CD8-positive, alpha-beta memory T cell (primary cell): ENCODE measurements around the gene MAPKAPK3. TPM values are rescaled to one million over a fixed set of nuclear protein-coding genes. Genes with fewer than 3 reads are reported as not detected.

Experiments
- CTCF ChIA-PET: fragments of 350-600 bp; sonication (Branson Sonifier 250); formaldehyde crosslinking; loops from one replicate; lab custom pipeline; 2021; ENCODE audit warnings: antibody characterized with exemption; lab: Charles Lee
- POLR2A ChIA-PET: fragments of 350-600 bp; sonication (Branson Sonifier 250); formaldehyde crosslinking; loops from one replicate; lab custom pipeline; 2021; ENCODE audit warnings: antibody characterized with exemption; lab: Charles Lee
- DNase-seq, 5 donors: peaks; one replicate each; pipeline versions ENCODE4 v3.0.0 to v3.0.0-alpha.2; 2020 to 2022; ENCODE audit warnings: mixed read lengths in 1 of 5
- H3K27ac ChIP-seq: one replicate; pipeline ENCODE4 v1.7.0; 2013; ENCODE audit warnings: low read depth, mild to moderate bottlenecking, low read length, moderate library complexity
- H3K27me3 ChIP-seq: 2 replicates; pipeline ENCODE4 v1.7.0; 2013; ENCODE audit warnings: low read length, mild to moderate bottlenecking; ENCODE audit not compliant: insufficient read depth, poor library complexity, severe bottlenecking
- H3K36me3 ChIP-seq: 2 replicates; pipeline ENCODE4 v1.7.0; 2013; ENCODE audit warnings: mild to moderate bottlenecking, low read length, moderate library complexity; ENCODE audit not compliant: insufficient read depth
- H3K4me1 ChIP-seq: 2 replicates; pipeline ENCODE4 v1.7.0; 2013; ENCODE audit warnings: mild to moderate bottlenecking, low read length, moderate library complexity; ENCODE audit not compliant: insufficient read depth
- H3K4me3 ChIP-seq: 2 replicates; pipeline ENCODE4 v1.7.0; 2013; ENCODE audit warnings: mild to moderate bottlenecking, low read length
- H3K9me3 ChIP-seq: 2 replicates; pipeline ENCODE4 v1.7.0; 2013; ENCODE audit warnings: mild to moderate bottlenecking, low read length
- H3K27ac Mint-ChIP-seq, 8 donors: one replicate each; pipeline ENCODE4 v1.8.0; 2020 to 2021; ENCODE audit warnings: mixed read lengths in 8 of 8, mild to moderate bottlenecking in 6 of 8, inconsistent platforms in 3 of 8, moderate library complexity in 3 of 8
- H3K27me3 Mint-ChIP-seq, 2 donors: one replicate each; pipeline ENCODE4 v1.8.0; 2020 to 2021; ENCODE audit warnings: mixed read lengths in 2 of 2, mild to moderate bottlenecking in 1 of 2, moderate library complexity in 1 of 2
- H3K36me3 Mint-ChIP-seq, 3 donors: one replicate each; pipeline ENCODE4 v1.8.0; 2020 to 2021; ENCODE audit warnings: mixed read lengths in 3 of 3, inconsistent platforms in 1 of 3, mild to moderate bottlenecking in 1 of 3
- H3K4me1 Mint-ChIP-seq, 3 donors: one replicate each; pipeline ENCODE4 v1.8.0; 2020 to 2021; ENCODE audit warnings: mixed read lengths in 3 of 3, inconsistent platforms in 1 of 3, mild to moderate bottlenecking in 1 of 3
- H3K4me3 Mint-ChIP-seq, 7 donors: one replicate each; pipeline ENCODE4 v1.8.0; 2020 to 2021; ENCODE audit warnings: mixed read lengths in 7 of 7, mild to moderate bottlenecking in 6 of 7, moderate library complexity in 4 of 7, inconsistent platforms in 2 of 7
- H3K9me3 Mint-ChIP-seq, 5 donors: one replicate each; pipeline ENCODE4 v1.8.0; 2020 to 2022; ENCODE audit warnings: mixed read lengths in 5 of 5, mild to moderate bottlenecking in 3 of 5, moderate library complexity in 2 of 5, inconsistent platforms in 1 of 5
- polyA plus RNA-seq: library from polyadenylated mRNA; unstranded; fragments of 300-500 nt; fragmentation: Illumina TruSeq; gene quantifications from one replicate; pipeline ENCODE4 v1.2.3, GENCODE V29; 2021
- total RNA-seq, 2 experiments: library from RNA; stranded (reverse); gene quantifications; one replicate each; pipeline ENCODE4 v1.2.3, GENCODE V29; 2021

MAPKAPK3 gene
- total and polyA plus RNA-seq, 3 experiments from 2014 or later, result 57.0 to 156 (median 153) TPM

DNA sequence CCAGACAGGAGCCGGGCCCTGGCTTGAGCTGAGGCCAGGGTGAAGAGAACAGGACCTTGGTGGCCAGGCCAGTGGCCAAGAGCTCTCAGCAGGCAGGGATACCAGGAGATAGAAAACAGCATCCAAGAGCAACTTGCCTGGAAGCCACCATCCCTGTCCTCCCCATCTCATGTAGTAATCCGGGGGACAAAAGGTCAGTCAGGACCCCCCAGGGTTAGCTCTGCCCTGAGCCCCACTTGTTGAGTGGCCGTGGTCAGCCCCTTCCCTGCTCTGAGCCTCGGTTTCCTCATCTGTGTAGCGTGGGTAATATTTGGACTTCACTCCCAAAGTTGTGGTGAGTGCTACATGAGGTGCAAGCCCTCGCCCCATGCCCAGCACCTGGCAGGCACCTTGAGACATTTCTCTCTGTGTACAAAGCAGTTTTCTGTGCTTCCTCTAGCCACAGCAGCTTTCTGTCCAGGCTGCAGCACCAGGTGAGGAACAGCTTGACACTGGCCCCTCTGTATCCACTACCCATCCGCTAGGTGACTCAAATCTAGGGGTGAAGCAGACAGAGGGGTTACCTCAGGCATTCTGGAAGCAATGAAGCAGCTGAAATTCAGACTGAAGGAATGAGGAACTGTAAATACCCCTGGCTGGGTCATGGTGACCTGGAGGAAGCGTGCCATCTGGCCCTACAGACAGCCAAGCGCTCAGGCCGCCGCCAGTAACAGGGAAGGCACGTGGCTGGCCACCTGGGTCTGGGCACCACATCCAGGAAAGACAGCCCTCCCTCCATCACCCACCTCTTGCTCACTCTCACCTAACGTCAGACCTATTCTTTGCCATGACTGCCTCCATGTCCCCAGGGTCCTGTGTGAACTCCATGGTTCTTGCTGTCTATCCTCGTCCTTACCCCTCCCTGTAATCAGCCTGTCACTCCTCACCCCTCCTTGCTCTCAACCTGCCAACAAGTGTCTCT, 12.0 kb upstream of the MAPKAPK3 start:
- peak overlapping the region; percentile 98 for H3K4me3 ChIP-seq
- peak overlapping the region; percentile 79 to 97 (median 97) for H3K4me3 Mint-ChIP-seq
- peak overlapping the region; percentile 84 for H3K27ac ChIP-seq

DNA sequence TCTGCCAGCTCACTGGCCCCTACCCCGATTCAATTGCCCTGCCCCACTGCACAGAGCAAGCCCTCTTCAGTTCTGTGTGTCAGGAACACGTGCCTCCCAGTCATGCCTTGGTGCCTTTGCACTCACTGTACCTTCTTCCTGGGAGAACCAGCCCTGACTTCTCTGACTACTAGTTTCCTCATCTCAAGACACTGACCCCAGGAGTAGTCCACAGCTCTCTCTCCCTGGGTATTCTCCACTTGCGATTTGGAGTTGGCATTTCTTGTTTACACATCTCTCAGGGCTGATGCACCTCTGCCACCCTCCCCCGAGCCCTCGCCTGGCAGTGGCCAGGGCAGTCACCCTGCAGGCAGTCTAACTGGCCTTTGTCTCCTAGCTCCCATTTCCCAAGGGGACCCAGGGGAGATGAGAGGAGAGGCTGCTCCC, 11.0 kb upstream of the MAPKAPK3 start:
- H3K27me3 Mint-ChIP-seq, result no peaks in the 10 kb centered on the region
- peak overlapping the region; percentile 98 for H3K4me3 ChIP-seq
- H3K27ac ChIP-seq, result peak overlapping the region; percentile 84
- H3K27ac Mint-ChIP-seq, result peak overlapping the region; percentile 85 to 98 (median 94)
- POLR2A ChIA-PET, result interaction anchor here (1.7 to 6.7 kb wide), 2 partner anchors 15 to 31 kb away, joined by 5 to 56 read pairs; no protein-coding TSS in a partner anchor
- DNase-seq, result no peak
- H3K36me3 ChIP-seq, result peaks cover 60% of the 10 kb centered on the region
- H3K36me3 Mint-ChIP-seq, result peaks cover 31 to 55% (median 32%) of the 10 kb centered on the region in 3 donors
- no peaks in the 10 kb centered on the region for H3K27me3 ChIP-seq
- H3K9me3 ChIP-seq, result no peaks in the 10 kb centered on the region
- H3K4me1 ChIP-seq, result peaks cover 84% of the 10 kb centered on the region
- CTCF ChIA-PET, result interaction anchor here (0.9 to 21.6 kb wide), 5 partner anchors 7 to 784 kb away, joined by 3 to 724 read pairs (median 18); partner anchors contain the start of genes C3orf18, HEMK1 and MAPKAPK3
- H3K4me3 Mint-ChIP-seq, result peak overlapping the region; percentile 79 to 97 (median 97)
- H3K4me1 Mint-ChIP-seq, result peaks cover 90 to 100% (median 95%) of the 10 kb centered on the region in 3 donors
- H3K9me3 Mint-ChIP-seq, result no peaks in the 10 kb centered on the region

More for the DNA sequence above, 12.0 kb upstream of the MAPKAPK3 start:
- Mint-ChIP-seq H3K9me3 (no peaks in the 10 kb centered on the region), H3K27me3 (no peaks in the 10 kb centered on the region), H3K4me1 (peaks cover 97 to 100% (median 99%) of the 10 kb centered on the region in 3 donors), H3K36me3 (peaks cover 30 to 52% (median 31%) of the 10 kb centered on the region in 3 donors), H3K27ac (peak overlapping the region; percentile 90 to 98 (median 96))
- ChIA-PET POLR2A (interaction anchor here (0.8 to 6.7 kb wide), 2 partner anchors 14 to 36 kb away, joined by 7 to 56 read pairs; partner anchors contain the start of gene HEMK1), CTCF (interaction anchor here (0.9 to 21.6 kb wide), 5 partner anchors 8 to 785 kb away, joined by 3 to 724 read pairs (median 18); partner anchors contain the start of genes C3orf18, HEMK1 and MAPKAPK3)
- no peaks in the 10 kb centered on the region for H3K9me3 ChIP-seq
- peaks cover 94% of the 10 kb centered on the region for H3K4me1 ChIP-seq
- H3K27me3 ChIP-seq, result no peaks in the 10 kb centered on the region
- peaks cover 50% of the 10 kb centered on the region for H3K36me3 ChIP-seq
- no peak for DNase-seq

DNA sequence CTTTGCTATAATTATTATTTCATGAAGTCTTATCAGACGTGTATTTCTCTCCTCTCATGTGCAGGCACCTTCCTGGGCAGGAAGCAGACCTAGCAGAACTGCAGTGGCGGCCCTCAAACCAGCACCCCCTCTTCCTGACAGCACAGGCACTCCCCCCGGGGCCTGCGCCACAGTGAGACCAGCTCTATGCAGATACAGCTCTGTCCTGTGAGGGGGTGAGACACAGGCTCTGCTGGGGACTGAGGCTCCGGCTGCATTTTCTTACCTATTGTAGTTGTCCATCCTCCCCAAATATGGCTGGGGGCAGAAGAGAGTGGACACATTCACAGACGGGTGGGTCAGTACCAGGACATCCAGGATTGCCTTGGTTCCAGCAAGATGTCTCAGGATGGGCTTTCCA, 10.4 kb upstream of the MAPKAPK3 start:
- Histone ChIP-seq H3K27ac (peak overlapping the region; percentile 84), H3K4me1 (peaks cover 77% of the 10 kb centered on the region), H3K36me3 (peaks cover 60% of the 10 kb centered on the region), H3K27me3 (no peaks in the 10 kb centered on the region), H3K9me3 (no peaks in the 10 kb centered on the region), H3K4me3 (peak overlapping the region; percentile 98)
- peaks cover 83 to 95% (median 88%) of the 10 kb centered on the region in 3 donors for H3K4me1 Mint-ChIP-seq
- H3K9me3 Mint-ChIP-seq, result no peaks in the 10 kb centered on the region
- peak; percentile 28 to 76 (median 43) for DNase-seq
- CTCF ChIA-PET, result interaction anchor here (4.8 to 21.6 kb wide), 3 partner anchors 9 to 32 kb away, joined by 18 to 724 read pairs (median 293); partner anchors contain the start of genes C3orf18, HEMK1 and MAPKAPK3
- H3K27me3 Mint-ChIP-seq, result no peaks in the 10 kb centered on the region
- H3K27ac Mint-ChIP-seq, result peak overlapping the region; percentile 85 to 98 (median 94)
- peak overlapping the region; percentile 79 to 97 (median 97) for H3K4me3 Mint-ChIP-seq
- POLR2A ChIA-PET, result interaction anchor here (1.7 to 6.7 kb wide), 2 partner anchors 16 to 32 kb away, joined by 5 to 56 read pairs; no protein-coding TSS in a partner anchor
- peaks cover 31 to 57% (median 32%) of the 10 kb centered on the region in 3 donors for H3K36me3 Mint-ChIP-seq

DNA sequence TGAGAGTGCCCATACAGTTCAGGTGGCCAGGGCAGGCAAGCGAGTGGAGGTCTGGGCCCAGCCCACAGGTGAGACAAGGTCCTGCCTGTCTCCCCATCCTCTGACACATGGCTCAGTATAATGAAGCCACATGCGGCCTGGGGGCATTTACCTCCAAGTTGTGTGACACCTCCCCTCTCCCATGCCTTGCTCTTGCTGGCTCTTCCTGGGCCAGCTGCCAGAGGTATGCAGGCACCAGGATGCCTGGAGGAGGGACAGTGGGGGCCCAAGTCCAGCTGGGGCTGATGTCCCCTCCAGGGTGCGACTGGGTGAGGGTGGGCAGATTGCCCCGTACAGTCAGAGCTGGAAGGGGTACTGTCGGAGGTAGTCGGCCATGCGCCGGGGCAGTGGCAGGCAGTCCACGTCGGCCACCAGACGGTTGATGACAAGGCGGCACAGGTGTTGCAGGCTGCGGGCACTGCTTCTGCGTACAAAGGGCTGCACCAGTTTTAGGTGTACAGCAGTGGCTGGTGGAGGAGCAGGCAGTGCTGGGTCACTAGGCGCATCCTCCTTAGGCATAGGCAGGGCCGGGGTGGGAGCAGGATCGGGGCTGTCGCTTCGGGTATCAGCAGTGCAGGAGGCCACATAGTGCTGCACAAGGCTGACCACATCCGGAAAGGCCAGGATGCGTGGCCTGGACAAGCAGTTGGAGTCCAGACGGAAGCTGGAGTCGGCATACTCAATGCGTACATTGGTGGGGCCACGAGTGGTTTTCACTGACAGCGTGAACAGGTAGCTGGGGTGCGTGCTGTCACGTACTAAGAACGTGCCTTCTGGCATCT, 9.5 kb upstream of the MAPKAPK3 start:
- DNase-seq, result no peak
- no peaks in the 10 kb centered on the region for H3K9me3 ChIP-seq
- H3K36me3 ChIP-seq, result peaks cover 60% of the 10 kb centered on the region
- no peaks in the 10 kb centered on the region for H3K9me3 Mint-ChIP-seq
- H3K4me3 Mint-ChIP-seq, result peak overlapping the region; percentile 82 to 97 (median 97)
- peak overlapping the region; percentile 98 for H3K4me3 ChIP-seq
- H3K27me3 ChIP-seq, result no peaks in the 10 kb centered on the region
- peak overlapping the region; percentile 92 to 98 (median 95) for H3K27ac Mint-ChIP-seq
- POLR2A ChIA-PET, result interaction anchor here (0.6 to 6.7 kb wide), 5 partner anchors 17 to 893 kb away, joined by 3 to 56 read pairs (median 10); partner anchors contain the start of genes C3orf18, HEMK1 and NPRL2
- H3K4me1 Mint-ChIP-seq, result peaks cover 80 to 93% (median 86%) of the 10 kb centered on the region in 3 donors
- H3K36me3 Mint-ChIP-seq, result peaks cover 31 to 57% (median 32%) of the 10 kb centered on the region in 3 donors
- CTCF ChIA-PET, result interaction anchor here (1.5 to 21.6 kb wide), 4 partner anchors 8 to 32 kb away, joined by 3 to 724 read pairs (median 156); partner anchors contain the start of genes C3orf18, HEMK1 and MAPKAPK3
- H3K27me3 Mint-ChIP-seq, result no peaks in the 10 kb centered on the region
- peak overlapping the region; percentile 84 for H3K27ac ChIP-seq
- peaks cover 68% of the 10 kb centered on the region for H3K4me1 ChIP-seq

DNA sequence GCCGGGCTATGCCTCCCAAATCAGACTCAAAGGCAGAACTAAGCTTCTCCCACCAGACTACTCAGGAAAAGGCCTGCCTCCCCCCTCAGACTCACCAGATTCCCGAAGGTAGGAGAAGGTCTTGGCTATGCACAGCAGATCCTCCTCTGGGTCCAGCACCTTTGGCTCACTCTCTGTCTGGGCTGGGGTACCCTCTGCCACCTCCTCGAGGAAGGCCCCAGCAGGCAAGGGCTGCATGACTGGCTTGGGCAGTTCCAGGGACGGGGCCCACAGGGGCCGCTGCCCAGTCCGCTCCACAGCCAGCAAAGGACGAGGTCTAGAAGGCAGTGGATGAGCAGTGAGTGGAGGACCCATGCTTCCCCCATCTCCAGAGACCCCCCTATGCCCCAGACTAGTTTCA, 8.7 kb upstream of the MAPKAPK3 start:
- peaks cover 66% of the 10 kb centered on the region for H3K4me1 ChIP-seq
- H3K36me3 ChIP-seq, result peaks cover 60% of the 10 kb centered on the region
- peak overlapping the region; percentile 84 for H3K27ac ChIP-seq
- ChIA-PET POLR2A (interaction anchor here (0.6 to 6.7 kb wide), 4 partner anchors 18 to 892 kb away, joined by 3 to 56 read pairs (median 20); partner anchors contain the start of genes C3orf18, HEMK1 and NPRL2), CTCF (interaction anchor here (1.3 to 21.6 kb wide), 5 partner anchors 7 to 261 kb away, joined by 3 to 724 read pairs (median 18); partner anchors contain the start of genes C3orf18, HEMK1 and MAPKAPK3)
- H3K9me3 Mint-ChIP-seq, result no peaks in the 10 kb centered on the region
- peaks cover 31 to 57% (median 32%) of the 10 kb centered on the region in 3 donors for H3K36me3 Mint-ChIP-seq
- no peaks in the 10 kb centered on the region for H3K9me3 ChIP-seq
- peak overlapping the region; percentile 98 for H3K4me3 ChIP-seq
- peaks cover 80 to 93% (median 86%) of the 10 kb centered on the region in 3 donors for H3K4me1 Mint-ChIP-seq
- peak overlapping the region; percentile 77 to 99 (median 94) for H3K27ac Mint-ChIP-seq
- H3K4me3 Mint-ChIP-seq, result peak overlapping the region; percentile 82 to 97 (median 97)
- no peaks in the 10 kb centered on the region for H3K27me3 ChIP-seq
- no peak for DNase-seq
- no peaks in the 10 kb centered on the region for H3K27me3 Mint-ChIP-seq

DNA sequence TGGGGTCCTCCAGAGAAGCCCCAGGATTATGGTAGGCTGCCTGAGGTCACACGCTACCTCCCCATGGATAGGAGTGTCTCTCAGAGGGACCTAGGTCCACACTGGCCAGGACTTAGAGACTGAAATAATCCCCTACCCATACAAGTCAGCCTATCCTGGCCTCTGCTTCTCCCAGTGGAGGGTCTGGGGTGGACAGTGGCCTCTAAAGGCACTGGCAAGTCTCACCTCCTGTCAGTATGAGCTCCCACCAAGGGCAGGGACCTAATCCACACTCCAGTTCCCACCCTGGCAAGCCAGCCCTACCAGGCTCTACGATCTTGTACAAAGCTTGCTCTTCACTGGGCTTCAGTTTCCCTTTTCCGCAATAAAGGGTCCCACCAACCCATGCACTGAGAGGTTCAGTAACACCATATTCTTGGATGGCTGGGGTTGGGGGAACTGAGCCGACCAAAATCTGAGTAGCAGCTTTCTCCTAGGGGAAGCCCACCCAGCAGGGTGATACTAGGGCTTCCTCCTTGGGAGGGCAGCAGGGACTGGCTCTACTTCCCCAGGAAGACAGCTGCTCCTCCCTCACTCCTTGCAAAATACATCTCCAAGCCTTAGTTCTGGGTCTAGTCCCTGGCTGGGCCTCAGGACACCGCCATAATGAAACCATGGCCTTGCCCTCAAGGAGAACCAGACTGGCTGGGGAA, 7.7 kb upstream of the MAPKAPK3 start:
- peak overlapping the region; percentile 91 to 99 (median 95) for H3K27ac Mint-ChIP-seq
- H3K9me3 ChIP-seq, result no peaks in the 10 kb centered on the region
- H3K36me3 ChIP-seq, result peaks cover 56% of the 10 kb centered on the region
- POLR2A ChIA-PET, result interaction anchor here (0.9 to 6.7 kb wide), 5 partner anchors 9 to 40 kb away, joined by 3 to 56 read pairs (median 29); partner anchors contain the start of genes C3orf18 and HEMK1
- CTCF ChIA-PET, result interaction anchor here (1.3 to 21.6 kb wide), 6 partner anchors 8 to 262 kb away, joined by 3 to 724 read pairs (median 10); partner anchors contain the start of genes C3orf18 and HEMK1
- H3K4me1 ChIP-seq, result peaks cover 66% of the 10 kb centered on the region
- peaks cover 24 to 48% (median 30%) of the 10 kb centered on the region in 3 donors for H3K36me3 Mint-ChIP-seq
- peak overlapping the region; percentile 84 for H3K27ac ChIP-seq
- no peaks in the 10 kb centered on the region for H3K27me3 ChIP-seq
- DNase-seq, result no peak
- no peaks in the 10 kb centered on the region for H3K27me3 Mint-ChIP-seq
- no peaks in the 10 kb centered on the region for H3K9me3 Mint-ChIP-seq
- peak overlapping the region; percentile 98 for H3K4me3 ChIP-seq
- peak overlapping the region; percentile 82 to 97 (median 97) for H3K4me3 Mint-ChIP-seq
- peaks cover 80 to 93% (median 85%) of the 10 kb centered on the region in 3 donors for H3K4me1 Mint-ChIP-seq
